ENCODE data around the gene PAPPA2.
A peak's percentile ranks its signal among the peaks of the same experiment; 100 is the strongest.

DNA sequence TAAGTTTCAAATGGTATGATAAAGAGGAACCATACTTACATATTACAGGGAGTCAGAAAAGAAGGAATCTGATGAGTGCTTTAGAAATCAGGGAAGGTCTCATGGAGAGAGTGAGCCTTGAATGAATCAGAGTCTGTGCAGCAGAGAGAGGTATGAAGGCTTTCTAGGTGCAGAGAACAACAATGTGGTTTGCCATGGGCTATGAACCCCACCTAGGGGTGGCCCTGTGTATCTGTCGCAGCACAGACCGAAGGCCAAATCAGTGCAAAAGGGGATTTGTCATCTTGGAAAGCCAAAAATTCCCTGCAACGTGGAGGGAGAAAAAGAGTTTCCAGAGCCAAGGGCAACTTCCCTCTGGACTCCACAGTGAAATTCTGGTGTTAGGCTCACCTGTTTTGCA, 3.5 kb downstream of the PAPPA2 start:
- TF ChIP-seq, protein P1, sequence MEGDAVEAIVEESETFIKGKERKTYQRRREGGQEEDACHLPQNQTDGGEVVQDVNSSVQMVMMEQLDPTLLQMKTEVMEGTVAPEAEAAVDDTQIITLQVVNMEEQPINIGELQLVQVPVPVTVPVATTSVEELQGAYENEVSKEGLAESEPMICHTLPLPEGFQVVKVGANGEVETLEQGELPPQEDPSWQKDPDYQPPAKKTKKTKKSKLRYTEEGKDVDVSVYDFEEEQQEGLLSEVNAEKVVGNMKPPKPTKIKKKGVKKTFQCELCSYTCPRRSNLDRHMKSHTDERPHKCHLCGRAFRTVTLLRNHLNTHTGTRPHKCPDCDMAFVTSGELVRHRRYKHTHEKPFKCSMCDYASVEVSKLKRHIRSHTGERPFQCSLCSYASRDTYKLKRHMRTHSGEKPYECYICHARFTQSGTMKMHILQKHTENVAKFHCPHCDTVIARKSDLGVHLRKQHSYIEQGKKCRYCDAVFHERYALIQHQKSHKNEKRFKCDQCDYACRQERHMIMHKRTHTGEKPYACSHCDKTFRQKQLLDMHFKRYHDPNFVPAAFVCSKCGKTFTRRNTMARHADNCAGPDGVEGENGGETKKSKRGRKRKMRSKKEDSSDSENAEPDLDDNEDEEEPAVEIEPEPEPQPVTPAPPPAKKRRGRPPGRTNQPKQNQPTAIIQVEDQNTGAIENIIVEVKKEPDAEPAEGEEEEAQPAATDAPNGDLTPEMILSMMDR (IDR thresholded peaks at IDR 0.05; ENCODE audit: low read depth, low read length): peak; percentile 59
- no peak for TF ChIP-seq EZH2phosphoT487 (IDR thresholded peaks at IDR 0.05; ENCODE audit: low read depth)

Measured in OCI-LY3 (cell line).